HepG2 (cell line): ENCODE measurements around the gene MARCO. TPM values are rescaled to one million over a fixed set of nuclear protein-coding genes. Genes with fewer than 3 reads are reported as not detected.

Source experiments
- ATAC-seq: fragments of 200-7000 bp; cut with Tn5 transposase; 3 replicates; pipeline ENCODE4 v1.9.1; 2020; ENCODE audit warnings: mild to moderate bottlenecking, moderate library complexity
- BruUV-seq: library from RNA; stranded (reverse); fragments of 400-500 nt; replicated peaks from 2 replicates; lab custom pipeline; 2021; lab: Mats Ljungman, UMichigan
- CTCF ChIA-PET: fragments of 300-600 bp; formaldehyde crosslinking; extraction: SDS; loops from one replicate; lab custom pipeline; 2021; ENCODE audit warnings: low total read pairs, inconsistent platforms, low intra/inter-chr PET ratio; lab: Yijun Ruan, JAX
- POLR2A ChIA-PET: fragments of 350-600 bp; sonication (Branson Sonifier 250); formaldehyde crosslinking; loops from one replicate; lab custom pipeline; 2020; ENCODE audit warnings: antibody characterized with exemption, inconsistent platforms; lab: Yijun Ruan, JAX
- DNase-seq: peaks from one replicate; pipeline ENCODE4 v3.0.0-alpha.2; 2015; ENCODE audit warnings: low spot score
- FAIRE-seq: peaks from 3 replicates; lab custom pipeline; 2011; peaks lifted over from hg19 to GRCh38; lab: Jason Lieb, UNC
- H2AFZ ChIP-seq: one replicate; pipeline ENCODE4 v1.6.1; 2011; ENCODE audit warnings: low read length, inconsistent platforms
- H3K27ac ChIP-seq: fragments of 300-600 bp; 3 replicates; pipeline ENCODE4 v1.8.0; 2011; ENCODE audit warnings: mixed run types, mild to moderate bottlenecking, mixed read lengths, low read length, inconsistent platforms; ENCODE audit not compliant: insufficient read depth; ENCODE audit errors: extremely low read length
- H3K27me3 ChIP-seq, 2 experiments: fragments of 200-600 bp in 1 of 2; 2 replicates in 1 of 2; 3 replicates in 1 of 2; pipeline versions ENCODE4 v1.6.0 to v1.8.0; 2011; ENCODE audit warnings: low read length in 2 of 2, mild to moderate bottlenecking in 2 of 2, moderate library complexity in 2 of 2, inconsistent platforms in 1 of 2; ENCODE audit not compliant: insufficient read depth in 2 of 2, control insufficient read depth in 1 of 2
- H3K36me3 ChIP-seq, 2 experiments: fragments of 200-600 bp in 1 of 2; replicated peaks in 1 of 2; 2 replicates in 1 of 2; 3 replicates in 1 of 2; pipeline versions ENCODE4 v1.5.1 to v1.8.0; 2011; ENCODE audit warnings: low read length in 2 of 2, inconsistent platforms in 1 of 2; ENCODE audit not compliant: insufficient read depth in 2 of 2, control insufficient read depth in 1 of 2
- H3K4me1 ChIP-seq: 2 replicates; pipeline ENCODE4 v1.5.1; 2012; ENCODE audit warnings: low read length, inconsistent platforms; ENCODE audit not compliant: insufficient read depth
- H3K4me2 ChIP-seq: 2 replicates; pipeline ENCODE4 v1.6.0; 2011; ENCODE audit warnings: low read depth, low read length, inconsistent platforms
- H3K4me3 ChIP-seq, 3 experiments: fragments of 200-600 bp in 1 of 3; sonication (generic), shearing (Covaris generic) in 1 of 3; replicated peaks in 1 of 3; 2 replicates each; pipeline ENCODE4 v1.5.1; 2011 to 2016; ENCODE audit warnings: low read length in 3 of 3, inconsistent platforms in 2 of 3, low read depth in 2 of 3, mild to moderate bottlenecking in 2 of 3, control low read depth in 1 of 3, mixed read lengths in 1 of 3; ENCODE audit not compliant: insufficient read depth in 1 of 3
- H3K79me2 ChIP-seq: one replicate; pipeline ENCODE4 v1.6.1; 2011; ENCODE audit warnings: low read length, inconsistent platforms; ENCODE audit not compliant: insufficient read depth
- H3K9ac ChIP-seq: 2 replicates; pipeline ENCODE4 v1.6.0; 2011; ENCODE audit warnings: mild to moderate bottlenecking, low read depth, low read length, inconsistent platforms; ENCODE audit not compliant: insufficient read depth
- H3K9me3 ChIP-seq: 2 replicates; pipeline ENCODE4 v1.5.1; 2012; ENCODE audit warnings: mild to moderate bottlenecking, low read length
- H4K20me1 ChIP-seq: 2 replicates; pipeline ENCODE4 v1.6.0; 2011; ENCODE audit warnings: inconsistent platforms, mild to moderate bottlenecking, low read length, moderate library complexity; ENCODE audit not compliant: insufficient read depth
- ADNP ChIP-seq: sonication (generic); formaldehyde crosslinking; IDR thresholded peaks from 2 replicates; pipeline ENCODE4 v1.4.0; 2020; ENCODE audit warnings: missing genetic modification reagents
- AFF4 ChIP-seq: sonication (generic); formaldehyde crosslinking; IDR thresholded peaks from 2 replicates; pipeline ENCODE4 v1.4.0; 2020; ENCODE audit warnings: missing genetic modification reagents
- ATF4 ChIP-seq, 2 experiments: fragments of 450-650 bp in 1 of 2; sonication (generic) in 1 of 2; formaldehyde crosslinking; IDR thresholded peaks; 2 replicates each; pipeline versions ENCODE4 v1.5.0 to v1.8.0; 2020 to 2022; ENCODE audit warnings: mild to moderate bottlenecking in 1 of 2, missing genetic modification reagents in 1 of 2
- GLMP ChIP-seq: sonication (generic); formaldehyde crosslinking; IDR thresholded peaks from 2 replicates; pipeline ENCODE4 v1.9.0; 2021; ENCODE audit warnings: missing genetic modification reagents, mild to moderate bottlenecking, borderline replicate concordance
- IRF1 ChIP-seq: sonication (generic); formaldehyde crosslinking; IDR thresholded peaks from 2 replicates; pipeline ENCODE4 v1.4.0; 2020; ENCODE audit warnings: low read depth, mild to moderate bottlenecking, missing genetic modification reagents
- NFKB2 ChIP-seq: sonication (generic); formaldehyde crosslinking; IDR thresholded peaks from 2 replicates; pipeline ENCODE4 v1.4.0; 2020; ENCODE audit warnings: missing genetic modification reagents, borderline replicate concordance
- PCBP2 ChIP-seq: fragments of 200-400 bp; formaldehyde crosslinking; optimal IDR thresholded peaks from 2 replicates; pipeline ENCODE3; 2018; ENCODE audit warnings: low read length, low read depth; ENCODE audit not compliant: poor library complexity, severe bottlenecking
- TMF1 ChIP-seq: sonication (generic); formaldehyde crosslinking; IDR thresholded peaks from 2 replicates; pipeline ENCODE4 v1.8.1; 2022; ENCODE audit warnings: low read depth, missing genetic modification reagents
- TRIM22 ChIP-seq: fragments of 450-650 bp; IDR thresholded peaks from 2 replicates; pipeline ENCODE4 v1.6.1; 2017
- ZBTB21 ChIP-seq: sonication (generic); formaldehyde crosslinking; IDR thresholded peaks from 2 replicates; pipeline ENCODE4 v1.4.0; 2020; ENCODE audit warnings: missing genetic modification reagents
- ZFYVE20 ChIP-seq: sonication (generic); formaldehyde crosslinking; IDR thresholded peaks from 2 replicates; pipeline ENCODE4 v1.8.0; 2023; ENCODE audit warnings: low read depth, mild to moderate bottlenecking, moderate library complexity, missing genetic modification reagents, borderline replicate concordance
- ZMYM2 ChIP-seq: sonication (generic); formaldehyde crosslinking; IDR thresholded peaks from 2 replicates; pipeline ENCODE4 v1.8.0; 2022; ENCODE audit warnings: mild to moderate bottlenecking, missing genetic modification reagents
- ZNF232 ChIP-seq: sonication (generic); formaldehyde crosslinking; IDR thresholded peaks from 2 replicates; pipeline ENCODE4 v1.4.0; 2020; ENCODE audit warnings: missing genetic modification reagents, borderline replicate concordance
- ZNF414 ChIP-seq: sonication (generic); formaldehyde crosslinking; IDR thresholded peaks from 2 replicates; pipeline ENCODE4 v1.5.0; 2020; ENCODE audit warnings: missing genetic modification reagents
- ZSCAN22 ChIP-seq: sonication (generic); formaldehyde crosslinking; IDR thresholded peaks from 2 replicates; pipeline ENCODE4 v1.4.0; 2020; ENCODE audit warnings: mild to moderate bottlenecking, missing genetic modification reagents
- ZSCAN25 ChIP-seq: sonication (generic); formaldehyde crosslinking; IDR thresholded peaks from 2 replicates; pipeline ENCODE4 v1.8.0; 2022; ENCODE audit warnings: mild to moderate bottlenecking, missing genetic modification reagents
- WGBS: methylation state at CpG from one replicate; pipeline ENCODE4 v1.1.6; 2017; ENCODE audit warnings: low lambda C conversion rate; 5-methylcytosine and 5-hydroxymethylcytosine counted together
- in situ Hi-C: cut with HindIII; loops from 2 replicates; pipeline ENCODE4 v1.10.0; 2017; ENCODE audit warnings: low pct_unique_long_range_greater_than_20kb; ENCODE audit not compliant: extremely low pct_ligation_motif_present
- intact Hi-C: fragments of 100-400 bp; cut with micrococcal nuclease; formaldehyde crosslinking; loops from one replicate; pipeline ENCODE4 v1.10.0; 2022; ENCODE audit not compliant: unreplicated experiment
- polyA plus RNA-seq, 8 experiments: library from polyadenylated mRNA; depleted of rRNA in 3 of 8; stranded (reverse) in 7 of 8; unstranded in 1 of 8; fragments of >200 nt; fragmentation: Illumina TruSeq in 4 of 8; extraction: Trizol in 4 of 8; gene quantifications; 2 replicates each; pipeline versions ENCODE4 v1.2.1 to v1.2.3, GENCODE V29; 2011 to 2016; ENCODE audit warnings: low read depth in 4 of 8, missing spikeins in 1 of 8, mixed read lengths in 1 of 8; ENCODE audit not compliant: insufficient read depth in 1 of 8
- total RNA-seq, 5 experiments: library from RNA; depleted of rRNA; stranded (reverse); fragments of >200 nt; fragmentation: Illumina TruSeq; extraction: Trizol; gene quantifications; 2 replicates each; pipeline ENCODE4 v1.2.3, GENCODE V29; 2016; ENCODE audit warnings: low read depth in 1 of 5

The MARCO gene
- total and polyA plus RNA-seq, 2 of the 13 experiments (the other 11 are each of a cell fraction or from before 2014, with no cell fraction given): not detected

GRCh38 chr2:118936306-118936705, 5.7 kb upstream of the MARCO start:
- ATAC-seq: no peak
- no peak overlapping the region for H3K9ac ChIP-seq
- no peaks in the 10 kb centered on the region for H3K4me1 ChIP-seq
- H2AFZ ChIP-seq: no peak overlapping the region
- ChIA-PET POLR2A (no interaction called here), CTCF (no interaction called here)
- no peak overlapping the region for H3K27ac ChIP-seq
- no peaks in the 10 kb centered on the region for H3K79me2 ChIP-seq
- no peak for FAIRE-seq
- H3K27me3 ChIP-seq: no peaks in the 10 kb centered on the region
- TF ChIP-seq ADNP (no peak), NFKB2 (CRISPR knock-in tag) (no peak), PCBP2 (no peak), ZBTB21 (CRISPR knock-in tag) (no peak), ZSCAN22 (no peak), IRF1 (CRISPR knock-in tag) (no peak), GLMP (CRISPR knock-in tag) (no peak), TMF1 (CRISPR knock-in tag) (no peak), AFF4 (no peak), ZSCAN25 (CRISPR knock-in tag) (no peak), ZMYM2 (CRISPR knock-in tag) (no peak), ZFYVE20 (CRISPR knock-in tag) (no peak), TRIM22 (no peak), ATF4 (CRISPR knock-in tag; IDR thresholded peaks at IDR 0.05) (no peak), ZNF414 (no peak), ZNF232 (CRISPR knock-in tag) (no peak)
- peaks cover 20% of the 10 kb centered on the region for H3K9me3 ChIP-seq
- H3K36me3 ChIP-seq: no peaks in the 10 kb centered on the region
- in situ Hi-C loops (no loop called here), intact Hi-C loops (no loop called here)
- H3K4me3 ChIP-seq: no peak overlapping the region
- no TSS peak for BruUV-seq
- no peaks in the 10 kb centered on the region for H4K20me1 ChIP-seq
- no peak for DNase-seq
- 1% methylated on average over 2 of the region's 2 CpGs for WGBS
- H3K4me2 ChIP-seq: no peak overlapping the region
